Endothelial cell of umbilical vein (primary cell): Measurements from ENCODE around the gene TNPO1. TPM values are rescaled to one million over a fixed set of nuclear protein-coding genes. Genes with fewer than 3 reads are reported as not detected.

Experiments used
- BruUV-seq: library from RNA; stranded (reverse); fragments of 400-500 nt; replicated peaks from 2 replicates; lab custom pipeline; 2021; lab: Mats Ljungman, UMichigan
- CTCF ChIA-PET: fragments of 300-600, 350-600 bp; sonication (Branson Sonifier 250); formaldehyde crosslinking; loops from one replicate; lab custom pipeline; 2021; ENCODE audit warnings: antibody characterized with exemption, inconsistent platforms; lab: Charles Lee
- POLR2A ChIA-PET: fragments of 300-600, 350-600 bp; sonication (Branson Sonifier 250); formaldehyde crosslinking; loops from one replicate; lab custom pipeline; 2021; ENCODE audit warnings: antibody characterized with exemption, inconsistent platforms; lab: Charles Lee
- DNase-seq: peaks from one replicate; pipeline ENCODE4 v3.0.0-alpha.2; 2011; ENCODE audit warnings: low read depth, low spot score
- FAIRE-seq: peaks from 2 replicates; lab custom pipeline; 2011; peaks lifted over from hg19 to GRCh38; lab: Jason Lieb, UNC
- H2AFZ ChIP-seq: 2 replicates; pipeline ENCODE4 v1.6.0; 2012; ENCODE audit warnings: low read depth, low read length, control low read depth, inconsistent platforms
- H3K27ac ChIP-seq: 2 replicates; pipeline ENCODE4 v1.5.1; 2011; ENCODE audit warnings: low read depth, mild to moderate bottlenecking, control low read depth, low read length, moderate library complexity; ENCODE audit not compliant: insufficient read depth
- H3K27me3 ChIP-seq, 2 experiments: 2 replicates each; pipeline versions ENCODE4 v1.6.0 to v1.6.1; 2011; ENCODE audit warnings: low read length in 2 of 2, mixed read lengths in 1 of 2; ENCODE audit not compliant: control insufficient read depth in 2 of 2, insufficient read depth in 2 of 2
- H3K36me3 ChIP-seq, 2 experiments: 2 replicates in 1 of 2; 3 replicates in 1 of 2; pipeline ENCODE4 v1.5.1; 2011; ENCODE audit warnings: low read length in 2 of 2, mild to moderate bottlenecking in 1 of 2, moderate library complexity in 1 of 2; ENCODE audit not compliant: control insufficient read depth in 2 of 2, insufficient read depth in 2 of 2; ENCODE audit errors: extremely low read depth in 1 of 2
- H3K4me1 ChIP-seq: 3 replicates; pipeline ENCODE4 v1.5.1; 2011; ENCODE audit warnings: mild to moderate bottlenecking, low read length; ENCODE audit not compliant: control insufficient read depth, insufficient read depth; ENCODE audit errors: extremely low read depth
- H3K4me2 ChIP-seq: 2 replicates; pipeline ENCODE4 v1.6.1; 2011; ENCODE audit warnings: low read length, control low read depth, mixed read lengths; ENCODE audit not compliant: insufficient read depth
- H3K4me3 ChIP-seq, 3 experiments: fragments of 200-600 bp in 1 of 3; sonication (generic), shearing (Covaris generic) in 1 of 3; replicated peaks in 1 of 3; 2 replicates each; pipeline ENCODE4 v1.5.1; 2011 to 2016; ENCODE audit warnings: control low read depth in 3 of 3, low read length in 3 of 3, mild to moderate bottlenecking in 2 of 3, inconsistent platforms in 1 of 3, low read depth in 1 of 3, moderate library complexity in 1 of 3; ENCODE audit not compliant: insufficient read depth in 1 of 3
- H3K79me2 ChIP-seq: 2 replicates; pipeline ENCODE4 v1.6.0; 2012; ENCODE audit warnings: low read length, inconsistent platforms; ENCODE audit not compliant: control insufficient read depth, insufficient read depth
- H3K9ac ChIP-seq: replicated peaks from 2 replicates; pipeline ENCODE3; 2011; ENCODE audit warnings: low read length, control low read depth; ENCODE audit not compliant: insufficient read depth; ENCODE audit errors: extremely low read depth
- H3K9me1 ChIP-seq: replicated peaks from 3 replicates; pipeline ENCODE4 v1.6.0; 2011; ENCODE audit warnings: mild to moderate bottlenecking, low read length; ENCODE audit not compliant: control insufficient read depth, insufficient read depth; ENCODE audit errors: extremely low read depth
- H3K9me3 ChIP-seq: replicated peaks from 2 replicates; pipeline ENCODE4 v1.5.1; 2012; ENCODE audit warnings: low read length, inconsistent platforms; ENCODE audit not compliant: control insufficient read depth, insufficient read depth
- H4K20me1 ChIP-seq: replicated peaks from 2 replicates; pipeline ENCODE3; 2011; ENCODE audit warnings: mild to moderate bottlenecking, low read length; ENCODE audit not compliant: control insufficient read depth, insufficient read depth; ENCODE audit errors: extremely low read depth
- CTCF ChIP-seq, 2 donors: IDR thresholded peaks; 1 replicate in 1 of 2; 2 replicates in 1 of 2; pipeline ENCODE4 v1.5.1; 2011; ENCODE audit warnings: low read length in 2 of 2, mild to moderate bottlenecking in 2 of 2, moderate library complexity in 2 of 2, control low read depth in 1 of 2, inconsistent platforms in 1 of 2, low read depth in 1 of 2; ENCODE audit not compliant: insufficient read depth in 1 of 2; ENCODE audit errors: extremely low read depth in 1 of 2
- EZH2 ChIP-seq: IDR thresholded peaks from 2 replicates; pipeline ENCODE4 v1.6.1; 2012; ENCODE audit warnings: borderline replicate concordance, low read depth, mild to moderate bottlenecking, moderate library complexity, low read length, inconsistent platforms; ENCODE audit not compliant: severe bottlenecking
- FOS ChIP-seq: IDR thresholded peaks from 2 replicates; pipeline ENCODE4 v1.6.1; 2011; ENCODE audit warnings: mild to moderate bottlenecking, low read length, moderate library complexity, borderline replicate concordance; ENCODE audit not compliant: insufficient read depth
- GATA2 ChIP-seq: IDR thresholded peaks from 2 replicates; pipeline ENCODE4 v1.7.0; 2011; ENCODE audit warnings: low read depth, mild to moderate bottlenecking, moderate library complexity, mixed read lengths, low read length; ENCODE audit not compliant: insufficient read length, insufficient read depth
- JUN ChIP-seq: IDR thresholded peaks from 2 replicates; pipeline ENCODE4 v1.6.1; 2011; ENCODE audit warnings: borderline replicate concordance, low read depth; ENCODE audit not compliant: insufficient read length, insufficient read depth
- MAX ChIP-seq: IDR thresholded peaks from 2 replicates; pipeline ENCODE4 v1.6.1; 2011; ENCODE audit not compliant: insufficient read depth, insufficient read length
- MYC ChIP-seq: IDR thresholded peaks from one replicate; pipeline ENCODE4 v1.6.1; 2011; ENCODE audit warnings: mild to moderate bottlenecking, low read depth, low read length
- POLR2A ChIP-seq: IDR thresholded peaks from 2 replicates; pipeline ENCODE4 v1.6.1; 2012; ENCODE audit warnings: low read depth, mild to moderate bottlenecking, control low read depth, low read length
- POLR2AphosphoS5 ChIP-seq: IDR thresholded peaks from 2 replicates; pipeline ENCODE4 v1.6.1; 2012; ENCODE audit warnings: low read depth, mild to moderate bottlenecking, control low read depth, low read length, moderate library complexity; ENCODE audit not compliant: insufficient read depth
- dilution Hi-C: fragments of 300-500 bp; cut with MboI; formaldehyde crosslinking; loops from one replicate; pipeline ENCODE4 v1.15.0; 2019; ENCODE audit warnings: low sequenced_read_pairs; ENCODE audit not compliant: extremely low pct_ligation_motif_present
- intact Hi-C: fragments of 100-400 bp; cut with micrococcal nuclease; formaldehyde crosslinking; loops from one replicate; pipeline ENCODE4 v1.10.0; 2022
- polyA plus RNA-seq, 4 experiments: library from polyadenylated mRNA; depleted of rRNA in 3 of 4; stranded (reverse) in 3 of 4; unstranded in 1 of 4; fragments of >200 nt; gene quantifications; 2 replicates each; pipeline versions ENCODE4 v1.2.1 to v1.2.3, GENCODE V29; 2011 to 2012; ENCODE audit warnings: missing spikeins in 1 of 4
- total RNA-seq: library from RNA; stranded (reverse); gene quantifications from 2 replicates; pipeline ENCODE4 v1.2.3, GENCODE V29; 2021

The TNPO1 gene
- total and polyA plus RNA-seq, 2 donors (not counting 3 experiments of a cell fraction or from before 2014, with no cell fraction given): 65.6 to 298 TPM

- Histone ChIP-seq H3K27me3 (no peaks in the 10 kb centered on the region), H3K4me1 (peaks cover 10% of the 10 kb centered on the region), H3K9ac (no peak overlapping the region), H3K36me3 (peaks cover 4 to 9% of the 10 kb centered on the region in 2 experiments), H3K4me2 (no peak overlapping the region), H2AFZ (no peak overlapping the region), H4K20me1 (peaks cover 42% of the 10 kb centered on the region), H3K4me3 (no peak overlapping the region), H3K9me1 (no peaks in the 10 kb centered on the region), H3K9me3 (no peaks in the 10 kb centered on the region), H3K79me2 (peaks cover 100% of the 10 kb centered on the region), H3K27ac (no peak overlapping the region)
- BruUV-seq: no TSS peak
- ChIA-PET CTCF (interaction anchor here (1.5 to 3.9 kb wide), 3 partner anchors 11 to 475 kb away, joined by 4 to 23 read pairs (median 17); no protein-coding TSS in a partner anchor), POLR2A (interaction anchor here (0.6 to 1.0 kb wide), 2 partner anchors 8 to 31 kb away, joined by 3 read pairs; no protein-coding TSS in a partner anchor)
- DNase-seq (no peak), FAIRE-seq (no peak)
- dilution Hi-C loops: no loop called here
- intact Hi-C loops: no loop called here
- TF ChIP-seq MYC: no peak
- TF ChIP-seq EZH2: no peak
- no peak for TF ChIP-seq FOS
- TF ChIP-seq GATA2: no peak
- no peak for TF ChIP-seq MAX
- no peak for TF ChIP-seq POLR2A
- TF ChIP-seq JUN: no peak
- no peak for TF ChIP-seq CTCF (IDR thresholded peaks at IDR 0.05; ENCODE audit: extremely low read depth in 1 of 2, insufficient read depth in 1 of 2, low read depth in 1 of 2, low read length in 2 of 2)
- no peak for TF ChIP-seq POLR2AphosphoS5
Measured at GRCh38 chr5:72830362-72830761, 13.9 kb downstream of the TNPO1 start.
